Endodermal cell (in vitro differentiated cells): Measurements from ENCODE around the gene IFNL1. TPM values are rescaled to one million over a fixed set of nuclear protein-coding genes. Genes with fewer than 3 reads are reported as not detected.

Experiments
- DNase-seq: peaks from one replicate; pipeline ENCODE4 v3.0.0-alpha.2; 2017
- H3K27ac ChIP-seq: 2 replicates; pipeline ENCODE4 v1.5.1; 2013; ENCODE audit warnings: mild to moderate bottlenecking, low read depth, low read length, moderate library complexity
- H3K27me3 ChIP-seq: 2 replicates; pipeline ENCODE4 v1.6.1; 2013; ENCODE audit warnings: mild to moderate bottlenecking, low read length, moderate library complexity; ENCODE audit not compliant: insufficient read depth, control insufficient read depth, poor library complexity, severe bottlenecking
- H3K36me3 ChIP-seq: 2 replicates; pipeline ENCODE4 v1.7.0; 2013; ENCODE audit warnings: mild to moderate bottlenecking, low read length, moderate library complexity; ENCODE audit not compliant: control insufficient read depth, insufficient read depth
- H3K4me1 ChIP-seq: one replicate; pipeline ENCODE4 v1.7.0; 2013; ENCODE audit warnings: low read length; ENCODE audit not compliant: control insufficient read depth, insufficient read depth
- H3K4me3 ChIP-seq: 2 replicates; pipeline ENCODE4 v1.5.1; 2013; ENCODE audit warnings: mild to moderate bottlenecking, low read length, moderate library complexity
- H3K9ac ChIP-seq: 2 replicates; pipeline ENCODE4 v1.6.1; 2013; ENCODE audit warnings: mild to moderate bottlenecking, low read length, moderate library complexity; ENCODE audit not compliant: poor library complexity, severe bottlenecking; ENCODE audit errors: extremely low read depth
- H3K9me3 ChIP-seq: 2 replicates; pipeline ENCODE4 v1.6.1; 2013; ENCODE audit warnings: mild to moderate bottlenecking, low read length, moderate library complexity; ENCODE audit not compliant: control insufficient read depth
- H3K27ac Mint-ChIP-seq: 2 replicates; pipeline ENCODE4 v1.8.0; 2020; ENCODE audit warnings: mixed read lengths
- H3K27me3 Mint-ChIP-seq: 2 replicates; pipeline ENCODE4 v1.8.0; 2021; ENCODE audit warnings: mild to moderate bottlenecking, mixed read lengths; ENCODE audit not compliant: insufficient read depth
- H3K36me3 Mint-ChIP-seq: 2 replicates; pipeline ENCODE4 v1.8.0; 2020; ENCODE audit warnings: low read depth, mixed read lengths
- H3K4me1 Mint-ChIP-seq: 2 replicates; pipeline ENCODE4 v1.8.0; 2020; ENCODE audit warnings: mixed read lengths
- H3K4me3 Mint-ChIP-seq: 2 replicates; pipeline ENCODE4 v1.8.0; 2020; ENCODE audit warnings: mild to moderate bottlenecking, moderate library complexity, mixed read lengths
- H3K9me3 Mint-ChIP-seq: 2 replicates; pipeline ENCODE4 v1.8.0; 2020; ENCODE audit warnings: mild to moderate bottlenecking, mixed read lengths
- CTCF ChIP-seq: fragments of 200-600 bp; sonication (generic); conservative IDR thresholded peaks from 2 replicates; pipeline ENCODE4 v1.5.0; 2021; ENCODE audit warnings: antibody characterized with exemption, mild to moderate bottlenecking
- WGBS, 2 experiments: methylation state at CpG; one replicate each; pipeline versions ENCODE4 v1.1.5 to v1.1.7; 2013; ENCODE audit warnings: missing lambda C conversion rate in 2 of 2, mixed read lengths in 1 of 2; ENCODE audit not compliant: insufficient coverage in 1 of 2, insufficient read length in 1 of 2; 5-methylcytosine and 5-hydroxymethylcytosine counted together
- total RNA-seq, 2 donors: library from RNA; stranded (reverse); fragmentation: NEBNext Ultra II Directional in 1 of 2; extraction: Animal tissue kit (Norgen Biotek cat#: 25700) in 1 of 2; gene quantifications; 2 replicates in 1 of 2; 3 replicates in 1 of 2; pipeline ENCODE4 v1.2.1, GENCODE V29; 2021

Gene IFNL1
- total RNA-seq, 2 donors from 2014 or later = not detected

DNA sequence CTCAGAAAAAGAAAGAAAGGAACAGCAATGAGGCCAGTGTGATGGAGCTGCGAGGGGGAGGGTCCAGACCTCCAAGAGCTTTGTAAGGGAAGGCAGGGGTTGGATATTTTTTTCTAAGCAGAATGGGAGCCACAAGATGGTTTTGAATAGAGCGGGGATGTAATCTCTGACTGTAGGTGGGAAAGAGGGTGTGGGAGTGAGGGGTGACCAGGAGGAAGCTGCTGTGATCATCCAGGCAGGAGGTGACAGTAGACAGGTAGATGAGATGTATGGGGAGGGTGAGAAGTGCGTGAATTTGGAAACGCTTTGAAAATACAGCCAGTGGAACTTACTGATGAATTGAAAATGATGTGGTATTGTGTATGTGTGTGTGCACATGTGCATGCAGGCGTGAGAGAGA is 20.6 kb upstream of the IFNL1 start:
- H3K27ac Mint-ChIP-seq = no peak overlapping the region
- H3K9me3 Mint-ChIP-seq = no peaks in the 10 kb centered on the region
- TF ChIP-seq CTCF = no peak
- DNase-seq = no peak
- H3K4me1 Mint-ChIP-seq = no peaks in the 10 kb centered on the region
- H3K27me3 Mint-ChIP-seq = peaks cover 47% of the 10 kb centered on the region
- Histone ChIP-seq H3K4me1 (no peaks in the 10 kb centered on the region), H3K9me3 (no peaks in the 10 kb centered on the region), H3K36me3 (no peaks in the 10 kb centered on the region), H3K27ac (no peak overlapping the region), H3K27me3 (peaks cover 30% of the 10 kb centered on the region), H3K9ac (no peak overlapping the region), H3K4me3 (no peak overlapping the region)
- H3K4me3 Mint-ChIP-seq = no peak overlapping the region
- no peaks in the 10 kb centered on the region for H3K36me3 Mint-ChIP-seq
- 83 to 93% methylated on average over 5 of the region's 5 CpGs for WGBS, 2 experiments

DNA sequence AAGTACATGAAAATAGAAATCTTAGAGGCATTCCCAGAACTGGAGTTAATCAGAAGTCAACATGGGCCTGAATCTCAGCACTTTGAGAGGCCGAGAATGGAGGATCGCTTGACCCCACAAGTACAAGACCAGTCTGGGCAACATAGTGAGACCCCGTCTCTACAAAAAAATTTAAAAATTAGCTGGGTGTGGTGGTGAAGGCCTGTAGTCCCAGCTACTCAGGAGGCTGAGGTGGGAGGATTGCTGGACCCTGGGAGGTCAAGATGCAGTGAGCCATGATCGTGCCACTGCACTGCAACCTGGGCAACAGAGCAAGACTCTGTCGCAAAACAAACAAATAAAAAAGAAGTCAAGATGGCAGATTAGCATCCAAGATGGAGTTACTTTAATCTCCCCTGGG is 19.5 kb upstream of the IFNL1 start:
- Mint-ChIP-seq H3K36me3 (no peaks in the 10 kb centered on the region), H3K4me1 (no peaks in the 10 kb centered on the region)

DNA sequence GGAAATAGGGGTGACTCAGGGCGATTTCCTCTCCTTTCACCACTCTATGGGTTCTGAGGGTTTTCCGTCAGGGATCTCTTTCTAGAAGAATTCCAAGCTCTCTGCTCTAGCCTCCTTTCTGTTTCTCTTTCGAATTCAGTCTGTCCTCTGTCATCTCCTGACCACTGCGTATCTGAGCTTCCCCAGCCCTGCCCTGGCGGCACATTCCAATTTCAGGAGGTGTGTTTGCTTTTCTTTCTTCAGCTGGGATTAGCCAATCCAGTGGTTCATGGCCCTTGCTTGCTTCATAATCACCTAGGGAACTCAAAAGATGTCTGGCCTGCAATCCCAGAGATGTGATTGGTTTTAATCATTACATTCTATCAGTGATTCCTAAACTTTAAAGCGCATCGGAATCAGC is 18.6 kb upstream of the IFNL1 start:
- no peaks in the 10 kb centered on the region for H3K4me1 Mint-ChIP-seq
- H3K36me3 ChIP-seq = no peaks in the 10 kb centered on the region
- H3K27me3 Mint-ChIP-seq = peaks cover 56% of the 10 kb centered on the region
- no peak overlapping the region for H3K27ac ChIP-seq
- DNase-seq = no peak
- H3K27me3 ChIP-seq = peaks cover 38% of the 10 kb centered on the region
- H3K4me3 Mint-ChIP-seq = no peak overlapping the region
- TF ChIP-seq CTCF = no peak
- H3K4me3 ChIP-seq = no peak overlapping the region
- no peaks in the 10 kb centered on the region for H3K36me3 Mint-ChIP-seq
- no peaks in the 10 kb centered on the region for H3K9me3 ChIP-seq
- 79 to 91% methylated on average over 5 to 7 of the region's 7 CpGs for WGBS, 2 experiments
- no peak overlapping the region for H3K27ac Mint-ChIP-seq
- no peak overlapping the region for H3K9ac ChIP-seq
- no peaks in the 10 kb centered on the region for H3K4me1 ChIP-seq
- H3K9me3 Mint-ChIP-seq = peaks cover 5% of the 10 kb centered on the region

More for the DNA sequence above, 19.5 kb upstream of the IFNL1 start:
- H3K36me3 ChIP-seq = no peaks in the 10 kb centered on the region
- H3K27me3 Mint-ChIP-seq = peaks cover 50% of the 10 kb centered on the region
- no peak overlapping the region for H3K27ac Mint-ChIP-seq
- 91 to 97% methylated on average over 5 of the region's 5 CpGs for whole genome bisulfite sequencing, 2 experiments
- DNase-seq = no peak
- H3K4me3 ChIP-seq = no peak overlapping the region
- H3K9me3 Mint-ChIP-seq = no peaks in the 10 kb centered on the region
- H3K4me1 ChIP-seq = no peaks in the 10 kb centered on the region
- peaks cover 30% of the 10 kb centered on the region for H3K27me3 ChIP-seq
- H3K4me3 Mint-ChIP-seq = no peak overlapping the region
- H3K9ac ChIP-seq = no peak overlapping the region
- no peaks in the 10 kb centered on the region for H3K9me3 ChIP-seq
- TF ChIP-seq CTCF = no peak
- H3K27ac ChIP-seq = no peak overlapping the region
